NCI-H69 (cell line): ENCODE measurements around the gene MCRIP2.

ENCODE experiments used
- DNase-seq: peaks from one replicate; lab custom pipeline; 2025; lab: John Stamatoyannopoulos, UW

Gene MCRIP2

GRCh38 chr16:669666-670065 is 28.0 kb downstream of the MCRIP2 start:
- DNase-seq: no peak

- DNase-seq: no peak
These were observed 29.1 kb downstream of the MCRIP2 start for GRCh38 chr16:670485-671352.

- no peak for DNase-seq
These were observed 29.9 kb downstream of the MCRIP2 start for GRCh38 chr16:671353-672131.

- no peak for DNase-seq
These were observed 30.7 kb downstream of the MCRIP2 start for GRCh38 chr16:672371-672770.

- DNase-seq: no peak
These were observed 31.2 kb downstream of the MCRIP2 start for GRCh38 chr16:672851-673250.

- no peak for DNase-seq
These were observed 31.9 kb downstream of the MCRIP2 start for GRCh38 chr16:673399-673991.

GRCh38 chr16:674214-674881 is 32.7 kb downstream of the MCRIP2 start:
- no peak for DNase-seq

- DNase-seq: peak; percentile 75
These were observed 33.6 kb downstream of the MCRIP2 start, which contains the start of gene RHBDL1 for GRCh38 chr16:674968-675883. RHBDL1 (plus strand) TSS chr16:675671; CDS start chr16:675791, 120 bp downstream.

GRCh38 chr16:675884-676564 is 34.4 kb downstream of the MCRIP2 start:
- DNase-seq: no peak

GRCh38 chr16:676565-676902 is 34.9 kb downstream of the MCRIP2 start:
- DNase-seq: no peak

- peak; percentile 94 for DNase-seq
These were observed 35.3 kb downstream of the MCRIP2 start for GRCh38 chr16:676913-677312.

GRCh38 chr16:677316-678190 is 35.9 kb downstream of the MCRIP2 start:
- DNase-seq: peak; percentile 90

GRCh38 chr16:678209-678857 is 36.7 kb downstream of the MCRIP2 start:
- peak; percentile 36 for DNase-seq

GRCh38 chr16:678858-679813 is 37.5 kb downstream of the MCRIP2 start:
- peak; percentile 92 for DNase-seq

GRCh38 chr16:679814-680624 is 38.4 kb downstream of the MCRIP2 start, which contains the start of gene STUB1:
STUB1 (plus strand) TSS chr16:680410; CDS start chr16:680526, 116 bp downstream.
- DNase-seq: peak; percentile 95

- DNase-seq: no peak
These were observed 39.0 kb downstream of the MCRIP2 start for GRCh38 chr16:680625-680945.
